ENCODE data around the gene KCNH1. TPM values are rescaled to one million over a fixed set of nuclear protein-coding genes. Genes with fewer than 3 reads are reported as not detected.

The KCNH1 gene
- total RNA-seq, 1 experiment from 2014 or later: 0.17 TPM

DNA sequence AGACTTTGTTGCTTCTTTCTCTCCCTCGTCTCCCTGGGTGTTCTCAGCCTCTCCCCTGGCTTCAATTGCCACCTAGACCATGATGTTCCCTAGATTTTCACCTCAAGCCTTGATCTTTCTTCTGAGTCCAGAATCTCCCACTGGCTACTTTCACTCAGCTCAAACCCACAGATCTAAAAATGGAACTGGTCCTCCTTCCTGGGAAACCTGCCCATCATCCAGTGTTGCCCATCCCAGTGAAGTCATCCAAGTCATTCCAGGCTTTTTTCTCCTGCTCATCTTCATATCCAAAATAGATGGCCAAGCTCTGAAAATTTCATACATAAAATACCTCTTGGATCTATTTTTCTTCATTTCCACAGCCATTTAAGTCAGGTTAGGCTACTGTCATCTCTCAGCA lies 347.4 kb downstream of the KCNH1 start:
- H3K4me1 Mint-ChIP-seq: no peaks in the 10 kb centered on the region
- ATAC-seq: no peak
- H3K27me3 Mint-ChIP-seq (ENCODE audit: low read depth): no peaks in the 10 kb centered on the region; the same call in 1 of the 2 replicates
- H3K4me3 Mint-ChIP-seq: no peak overlapping the region
- ChIA-PET POLR2A (no interaction called here), CTCF (no interaction called here)
- no peak for DNase-seq (ENCODE audit: low spot score)
- H3K36me3 Mint-ChIP-seq: no peaks in the 10 kb centered on the region
- no peaks in the 10 kb centered on the region for H3K9me3 Mint-ChIP-seq
- H3K27ac Mint-ChIP-seq: no peak overlapping the region
- TF ChIP-seq, protein P1, sequence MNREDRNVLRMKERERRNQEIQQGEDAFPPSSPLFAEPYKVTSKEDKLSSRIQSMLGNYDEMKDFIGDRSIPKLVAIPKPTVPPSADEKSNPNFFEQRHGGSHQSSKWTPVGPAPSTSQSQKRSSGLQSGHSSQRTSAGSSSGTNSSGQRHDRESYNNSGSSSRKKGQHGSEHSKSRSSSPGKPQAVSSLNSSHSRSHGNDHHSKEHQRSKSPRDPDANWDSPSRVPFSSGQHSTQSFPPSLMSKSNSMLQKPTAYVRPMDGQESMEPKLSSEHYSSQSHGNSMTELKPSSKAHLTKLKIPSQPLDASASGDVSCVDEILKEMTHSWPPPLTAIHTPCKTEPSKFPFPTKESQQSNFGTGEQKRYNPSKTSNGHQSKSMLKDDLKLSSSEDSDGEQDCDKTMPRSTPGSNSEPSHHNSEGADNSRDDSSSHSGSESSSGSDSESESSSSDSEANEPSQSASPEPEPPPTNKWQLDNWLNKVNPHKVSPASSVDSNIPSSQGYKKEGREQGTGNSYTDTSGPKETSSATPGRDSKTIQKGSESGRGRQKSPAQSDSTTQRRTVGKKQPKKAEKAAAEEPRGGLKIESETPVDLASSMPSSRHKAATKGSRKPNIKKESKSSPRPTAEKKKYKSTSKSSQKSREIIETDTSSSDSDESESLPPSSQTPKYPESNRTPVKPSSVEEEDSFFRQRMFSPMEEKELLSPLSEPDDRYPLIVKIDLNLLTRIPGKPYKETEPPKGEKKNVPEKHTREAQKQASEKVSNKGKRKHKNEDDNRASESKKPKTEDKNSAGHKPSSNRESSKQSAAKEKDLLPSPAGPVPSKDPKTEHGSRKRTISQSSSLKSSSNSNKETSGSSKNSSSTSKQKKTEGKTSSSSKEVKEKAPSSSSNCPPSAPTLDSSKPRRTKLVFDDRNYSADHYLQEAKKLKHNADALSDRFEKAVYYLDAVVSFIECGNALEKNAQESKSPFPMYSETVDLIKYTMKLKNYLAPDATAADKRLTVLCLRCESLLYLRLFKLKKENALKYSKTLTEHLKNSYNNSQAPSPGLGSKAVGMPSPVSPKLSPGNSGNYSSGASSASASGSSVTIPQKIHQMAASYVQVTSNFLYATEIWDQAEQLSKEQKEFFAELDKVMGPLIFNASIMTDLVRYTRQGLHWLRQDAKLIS (CRISPR knock-in tag; IDR thresholded peaks at IDR 0.05; ENCODE audit: borderline replicate concordance): no peak
- TF ChIP-seq, protein P2, sequence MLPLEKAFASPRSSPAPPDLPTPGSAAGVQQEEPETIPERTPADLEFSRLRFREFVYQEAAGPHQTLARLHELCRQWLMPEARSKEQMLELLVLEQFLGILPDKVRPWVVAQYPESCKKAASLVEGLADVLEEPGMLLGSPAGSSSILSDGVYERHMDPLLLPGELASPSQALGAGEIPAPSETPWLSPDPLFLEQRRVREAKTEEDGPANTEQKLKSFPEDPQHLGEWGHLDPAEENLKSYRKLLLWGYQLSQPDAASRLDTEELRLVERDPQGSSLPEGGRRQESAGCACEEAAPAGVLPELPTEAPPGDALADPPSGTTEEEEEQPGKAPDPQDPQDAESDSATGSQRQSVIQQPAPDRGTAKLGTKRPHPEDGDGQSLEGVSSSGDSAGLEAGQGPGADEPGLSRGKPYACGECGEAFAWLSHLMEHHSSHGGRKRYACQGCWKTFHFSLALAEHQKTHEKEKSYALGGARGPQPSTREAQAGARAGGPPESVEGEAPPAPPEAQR (CRISPR knock-in tag; IDR thresholded peaks at IDR 0.05): no peak

DNA sequence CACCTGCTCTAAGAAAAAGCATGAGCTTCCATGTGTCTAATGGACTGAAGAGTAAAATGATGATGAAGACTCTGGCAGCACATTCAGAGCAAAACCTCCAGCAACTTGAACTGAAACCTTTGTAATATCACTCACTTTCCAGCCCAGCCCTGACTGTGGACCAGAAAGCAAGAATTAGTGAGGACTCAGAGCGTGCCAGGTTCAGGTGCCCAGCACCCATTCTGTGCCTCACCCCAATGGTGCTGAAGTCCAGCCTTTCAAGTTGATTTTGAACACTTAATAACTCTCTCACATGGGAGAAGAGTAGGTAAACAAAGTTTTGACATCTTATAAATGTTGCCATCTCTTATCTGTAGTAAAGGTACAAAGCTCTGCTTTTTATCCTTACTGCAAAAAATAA lies 350.0 kb downstream of the KCNH1 start:
- TF ChIP-seq ZNF416 (CRISPR knock-in tag; IDR thresholded peaks at IDR 0.05) (no peak), ZBTB21 (CRISPR knock-in tag; IDR thresholded peaks at IDR 0.05; ENCODE audit: borderline replicate concordance) (no peak), JUN (CRISPR knock-in tag; IDR thresholded peaks at IDR 0.05) (no peak), ZNF423 (CRISPR knock-in tag; IDR thresholded peaks at IDR 0.05) (no peak), ZNF219 (CRISPR knock-in tag; IDR thresholded peaks at IDR 0.05; ENCODE audit: borderline replicate concordance) (no peak), NFE2L1 (CRISPR knock-in tag; IDR thresholded peaks at IDR 0.05) (no peak), SOX15 (CRISPR knock-in tag; IDR thresholded peaks at IDR 0.05) (no peak), ZNF138 (CRISPR knock-in tag; conservative IDR thresholded peaks at IDR 0.05) (no peak), NFATC4 (CRISPR knock-in tag; IDR thresholded peaks at IDR 0.05) (no peak), ZNF396 (CRISPR knock-in tag; IDR thresholded peaks at IDR 0.05; ENCODE audit: borderline replicate concordance) (no peak), SP1 (CRISPR knock-in tag; conservative IDR thresholded peaks at IDR 0.05) (no peak), GABPB1 (CRISPR knock-in tag; IDR thresholded peaks at IDR 0.05) (no peak)
- TF ChIP-seq, protein P3, sequence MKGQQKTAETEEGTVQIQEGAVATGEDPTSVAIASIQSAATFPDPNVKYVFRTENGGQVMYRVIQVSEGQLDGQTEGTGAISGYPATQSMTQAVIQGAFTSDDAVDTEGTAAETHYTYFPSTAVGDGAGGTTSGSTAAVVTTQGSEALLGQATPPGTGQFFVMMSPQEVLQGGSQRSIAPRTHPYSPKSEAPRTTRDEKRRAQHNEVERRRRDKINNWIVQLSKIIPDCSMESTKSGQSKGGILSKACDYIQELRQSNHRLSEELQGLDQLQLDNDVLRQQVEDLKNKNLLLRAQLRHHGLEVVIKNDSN (CRISPR knock-in tag; IDR thresholded peaks at IDR 0.05): no peak
- TF ChIP-seq, protein P4, sequence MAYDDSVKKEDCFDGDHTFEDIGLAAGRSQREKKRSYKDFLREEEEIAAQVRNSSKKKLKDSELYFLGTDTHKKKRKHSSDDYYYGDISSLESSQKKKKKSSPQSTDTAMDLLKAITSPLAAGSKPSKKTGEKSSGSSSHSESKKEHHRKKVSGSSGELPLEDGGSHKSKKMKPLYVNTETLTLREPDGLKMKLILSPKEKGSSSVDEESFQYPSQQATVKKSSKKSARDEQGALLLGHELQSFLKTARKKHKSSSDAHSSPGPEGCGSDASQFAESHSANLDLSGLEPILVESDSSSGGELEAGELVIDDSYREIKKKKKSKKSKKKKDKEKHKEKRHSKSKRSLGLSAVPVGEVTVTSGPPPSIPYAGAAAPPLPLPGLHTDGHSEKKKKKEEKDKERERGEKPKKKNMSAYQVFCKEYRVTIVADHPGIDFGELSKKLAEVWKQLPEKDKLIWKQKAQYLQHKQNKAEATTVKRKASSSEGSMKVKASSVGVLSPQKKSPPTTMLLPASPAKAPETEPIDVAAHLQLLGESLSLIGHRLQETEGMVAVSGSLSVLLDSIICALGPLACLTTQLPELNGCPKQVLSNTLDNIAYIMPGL (CRISPR knock-in tag; IDR thresholded peaks at IDR 0.05): no peak
- TF ChIP-seq, protein P5, sequence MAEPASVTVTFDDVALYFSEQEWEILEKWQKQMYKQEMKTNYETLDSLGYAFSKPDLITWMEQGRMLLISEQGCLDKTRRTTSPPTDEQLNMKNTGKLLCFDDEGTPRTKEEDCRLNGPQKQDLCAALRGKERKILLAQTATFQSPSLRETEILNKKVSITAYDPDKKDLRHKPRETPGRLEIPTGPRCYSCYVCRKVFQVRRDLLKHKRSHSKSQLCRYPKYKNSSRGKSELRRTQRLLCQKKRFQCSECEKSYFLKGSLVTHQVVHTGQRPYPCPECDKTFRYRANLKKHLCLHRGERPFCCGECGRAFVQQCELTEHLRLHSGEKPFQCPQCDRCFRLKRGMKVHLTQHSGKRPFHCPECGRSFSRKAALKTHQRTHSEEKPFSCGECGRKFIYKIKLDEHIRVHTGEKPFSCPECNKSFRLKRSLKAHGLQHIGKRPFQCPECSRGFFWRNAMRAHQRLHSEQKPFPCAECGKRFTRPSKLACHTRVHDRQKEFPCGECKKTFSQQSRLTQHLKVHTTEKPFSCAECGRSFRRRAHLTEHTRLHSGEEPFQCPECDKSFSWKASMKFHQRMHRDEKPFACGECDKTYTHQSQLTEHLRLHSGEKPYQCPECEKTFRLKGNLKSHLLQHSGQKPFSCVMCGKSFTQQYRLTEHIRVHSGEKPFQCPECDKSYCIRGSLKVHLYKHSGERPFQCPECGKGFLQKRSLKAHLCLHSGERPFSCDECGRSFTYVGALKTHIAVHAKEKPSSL (CRISPR knock-in tag; conservative IDR thresholded peaks at IDR 0.05): no peak
- TF ChIP-seq, protein P2 (CRISPR knock-in tag; IDR thresholded peaks at IDR 0.05): no peak
- ChIA-PET CTCF (no interaction called here), POLR2A (no interaction called here)
- H3K36me3 Mint-ChIP-seq: no peaks in the 10 kb centered on the region
- no peaks in the 10 kb centered on the region for H3K9me3 Mint-ChIP-seq
- no peak overlapping the region for H3K27ac Mint-ChIP-seq
- no peaks in the 10 kb centered on the region; the same call in 1 of the 2 replicates for H3K27me3 Mint-ChIP-seq (ENCODE audit: low read depth)
- H3K4me3 Mint-ChIP-seq: no peak overlapping the region
- no peak for ATAC-seq
- H3K4me1 Mint-ChIP-seq: no peaks in the 10 kb centered on the region
- no peak for DNase-seq (ENCODE audit: low spot score)
